ENCODE measurements around the gene RALBP1. TPM values are rescaled to one million over a fixed set of nuclear protein-coding genes. Genes with fewer than 3 reads are reported as not detected.

Gene RALBP1
- total and polyA plus RNA-seq, 9 of the 15 experiments (the other 6 are each of a cell fraction or from before 2014, with no cell fraction given) = 10.9 to 70.0 (median 61.3) TPM

DNA sequence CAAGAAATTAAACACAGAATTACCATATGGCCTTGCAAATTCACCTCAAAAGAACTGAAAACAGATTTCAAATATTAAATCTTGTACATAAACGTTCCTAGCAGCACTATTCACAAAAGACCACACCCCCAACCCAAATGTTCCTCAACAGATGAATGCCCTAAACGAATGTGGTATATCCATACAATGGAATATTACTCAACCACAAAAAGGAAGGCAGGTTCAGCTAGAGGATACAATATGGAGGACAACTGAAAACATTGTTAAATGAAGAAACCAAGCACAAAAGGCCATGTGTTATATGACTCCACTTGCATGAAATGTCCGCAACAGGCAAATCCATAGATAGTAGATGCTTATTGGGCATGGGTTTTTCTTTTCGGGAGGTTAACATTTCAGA is 77.3 kb downstream of the RALBP1 start (continued):
- TF ChIP-seq DACH1 (IDR thresholded peaks at IDR 0.05; ENCODE audit: partially characterized antibody) (no peak), MCM3 (IDR thresholded peaks at IDR 0.05) (no peak), PTRF (tag; IDR thresholded peaks at IDR 0.05) (no peak), ZNF444 (CRISPR knock-in tag; IDR thresholded peaks at IDR 0.05) (no peak), RNF2 (IDR thresholded peaks at IDR 0.05) (no peak), FOXA3 (CRISPR knock-in tag; conservative IDR thresholded peaks at IDR 0.05 in 1 of 2, IDR thresholded peaks at IDR 0.05 in 1 of 2) (no peak), BRF1 (IDR thresholded peaks at IDR 0.05; ENCODE audit: borderline replicate concordance, extremely low read depth, insufficient read length) (no peak), ZNF780A (CRISPR knock-in tag; IDR thresholded peaks at IDR 0.05) (no peak), BHLHE40 (IDR thresholded peaks at IDR 0.05; ENCODE audit: low read length) (no peak), NFRKB (IDR thresholded peaks at IDR 0.05; ENCODE audit: low read depth) (no peak), JUN (IDR thresholded peaks at IDR 0.05; ENCODE audit: borderline replicate concordance, low read depth, low read length) (no peak), JUN (CRISPR knock-in tag; IDR thresholded peaks at IDR 0.05; ENCODE audit: borderline replicate concordance) (no peak), BCL6 (CRISPR knock-in tag; IDR thresholded peaks at IDR 0.05) (no peak), DPF2 (IDR thresholded peaks at IDR 0.05) (no peak), SMAD3 (CRISPR knock-in tag; conservative IDR thresholded peaks at IDR 0.05) (no peak), ZBTB17 (CRISPR knock-in tag; IDR thresholded peaks at IDR 0.05) (no peak)
- TF ChIP-seq, protein P1, sequence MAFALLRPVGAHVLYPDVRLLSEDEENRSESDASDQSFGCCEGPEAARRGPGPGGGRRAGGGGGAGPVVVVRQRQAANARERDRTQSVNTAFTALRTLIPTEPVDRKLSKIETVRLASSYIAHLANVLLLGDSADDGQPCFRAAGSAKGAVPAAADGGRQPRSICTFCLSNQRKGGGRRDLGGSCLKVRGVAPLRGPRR (CRISPR knock-in tag; IDR thresholded peaks at IDR 0.05) = no peak
- TF ChIP-seq, protein P2, sequence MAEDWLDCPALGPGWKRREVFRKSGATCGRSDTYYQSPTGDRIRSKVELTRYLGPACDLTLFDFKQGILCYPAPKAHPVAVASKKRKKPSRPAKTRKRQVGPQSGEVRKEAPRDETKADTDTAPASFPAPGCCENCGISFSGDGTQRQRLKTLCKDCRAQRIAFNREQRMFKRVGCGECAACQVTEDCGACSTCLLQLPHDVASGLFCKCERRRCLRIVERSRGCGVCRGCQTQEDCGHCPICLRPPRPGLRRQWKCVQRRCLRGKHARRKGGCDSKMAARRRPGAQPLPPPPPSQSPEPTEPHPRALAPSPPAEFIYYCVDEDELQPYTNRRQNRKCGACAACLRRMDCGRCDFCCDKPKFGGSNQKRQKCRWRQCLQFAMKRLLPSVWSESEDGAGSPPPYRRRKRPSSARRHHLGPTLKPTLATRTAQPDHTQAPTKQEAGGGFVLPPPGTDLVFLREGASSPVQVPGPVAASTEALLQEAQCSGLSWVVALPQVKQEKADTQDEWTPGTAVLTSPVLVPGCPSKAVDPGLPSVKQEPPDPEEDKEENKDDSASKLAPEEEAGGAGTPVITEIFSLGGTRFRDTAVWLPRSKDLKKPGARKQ (CRISPR knock-in tag; IDR thresholded peaks at IDR 0.05) = no peak
- TF ChIP-seq, protein P3, sequence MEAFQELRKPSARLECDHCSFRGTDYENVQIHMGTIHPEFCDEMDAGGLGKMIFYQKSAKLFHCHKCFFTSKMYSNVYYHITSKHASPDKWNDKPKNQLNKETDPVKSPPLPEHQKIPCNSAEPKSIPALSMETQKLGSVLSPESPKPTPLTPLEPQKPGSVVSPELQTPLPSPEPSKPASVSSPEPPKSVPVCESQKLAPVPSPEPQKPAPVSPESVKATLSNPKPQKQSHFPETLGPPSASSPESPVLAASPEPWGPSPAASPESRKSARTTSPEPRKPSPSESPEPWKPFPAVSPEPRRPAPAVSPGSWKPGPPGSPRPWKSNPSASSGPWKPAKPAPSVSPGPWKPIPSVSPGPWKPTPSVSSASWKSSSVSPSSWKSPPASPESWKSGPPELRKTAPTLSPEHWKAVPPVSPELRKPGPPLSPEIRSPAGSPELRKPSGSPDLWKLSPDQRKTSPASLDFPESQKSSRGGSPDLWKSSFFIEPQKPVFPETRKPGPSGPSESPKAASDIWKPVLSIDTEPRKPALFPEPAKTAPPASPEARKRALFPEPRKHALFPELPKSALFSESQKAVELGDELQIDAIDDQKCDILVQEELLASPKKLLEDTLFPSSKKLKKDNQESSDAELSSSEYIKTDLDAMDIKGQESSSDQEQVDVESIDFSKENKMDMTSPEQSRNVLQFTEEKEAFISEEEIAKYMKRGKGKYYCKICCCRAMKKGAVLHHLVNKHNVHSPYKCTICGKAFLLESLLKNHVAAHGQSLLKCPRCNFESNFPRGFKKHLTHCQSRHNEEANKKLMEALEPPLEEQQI (IDR thresholded peaks at IDR 0.05) = peak; percentile 62; the same call in 1 of the 2 replicates
- TF ChIP-seq, protein P4, sequence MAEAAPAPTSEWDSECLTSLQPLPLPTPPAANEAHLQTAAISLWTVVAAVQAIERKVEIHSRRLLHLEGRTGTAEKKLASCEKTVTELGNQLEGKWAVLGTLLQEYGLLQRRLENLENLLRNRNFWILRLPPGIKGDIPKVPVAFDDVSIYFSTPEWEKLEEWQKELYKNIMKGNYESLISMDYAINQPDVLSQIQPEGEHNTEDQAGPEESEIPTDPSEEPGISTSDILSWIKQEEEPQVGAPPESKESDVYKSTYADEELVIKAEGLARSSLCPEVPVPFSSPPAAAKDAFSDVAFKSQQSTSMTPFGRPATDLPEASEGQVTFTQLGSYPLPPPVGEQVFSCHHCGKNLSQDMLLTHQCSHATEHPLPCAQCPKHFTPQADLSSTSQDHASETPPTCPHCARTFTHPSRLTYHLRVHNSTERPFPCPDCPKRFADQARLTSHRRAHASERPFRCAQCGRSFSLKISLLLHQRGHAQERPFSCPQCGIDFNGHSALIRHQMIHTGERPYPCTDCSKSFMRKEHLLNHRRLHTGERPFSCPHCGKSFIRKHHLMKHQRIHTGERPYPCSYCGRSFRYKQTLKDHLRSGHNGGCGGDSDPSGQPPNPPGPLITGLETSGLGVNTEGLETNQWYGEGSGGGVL (CRISPR knock-in tag; IDR thresholded peaks at IDR 0.05) = no peak
- TF ChIP-seq, protein P5, sequence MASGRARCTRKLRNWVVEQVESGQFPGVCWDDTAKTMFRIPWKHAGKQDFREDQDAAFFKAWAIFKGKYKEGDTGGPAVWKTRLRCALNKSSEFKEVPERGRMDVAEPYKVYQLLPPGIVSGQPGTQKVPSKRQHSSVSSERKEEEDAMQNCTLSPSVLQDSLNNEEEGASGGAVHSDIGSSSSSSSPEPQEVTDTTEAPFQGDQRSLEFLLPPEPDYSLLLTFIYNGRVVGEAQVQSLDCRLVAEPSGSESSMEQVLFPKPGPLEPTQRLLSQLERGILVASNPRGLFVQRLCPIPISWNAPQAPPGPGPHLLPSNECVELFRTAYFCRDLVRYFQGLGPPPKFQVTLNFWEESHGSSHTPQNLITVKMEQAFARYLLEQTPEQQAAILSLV (tag; IDR thresholded peaks at IDR 0.05) = no peak
- TF ChIP-seq, protein P6, sequence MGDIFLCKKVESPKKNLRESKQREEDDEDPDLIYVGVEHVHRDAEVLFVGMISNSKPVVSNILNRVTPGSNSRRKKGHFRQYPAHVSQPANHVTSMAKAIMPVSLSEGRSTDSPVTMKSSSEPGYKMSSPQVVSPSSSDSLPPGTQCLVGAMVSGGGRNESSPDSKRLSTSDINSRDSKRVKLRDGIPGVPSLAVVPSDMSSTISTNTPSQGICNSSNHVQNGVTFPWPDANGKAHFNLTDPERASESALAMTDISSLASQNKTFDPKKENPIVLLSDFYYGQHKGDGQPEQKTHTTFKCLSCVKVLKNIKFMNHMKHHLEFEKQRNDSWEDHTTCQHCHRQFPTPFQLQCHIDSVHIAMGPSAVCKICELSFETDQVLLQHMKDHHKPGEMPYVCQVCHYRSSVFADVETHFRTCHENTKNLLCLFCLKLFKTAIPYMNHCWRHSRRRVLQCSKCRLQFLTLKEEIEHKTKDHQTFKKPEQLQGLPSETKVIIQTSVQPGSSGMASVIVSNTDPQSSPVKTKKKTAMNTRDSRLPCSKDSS (IDR thresholded peaks at IDR 0.05; ENCODE audit: low read depth, partially characterized antibody) = no peak

All from K562 (cell line).